Prostate gland (tissue), 2 donors: ENCODE measurements around the gene PYY. TPM values are rescaled to one million over a fixed set of nuclear protein-coding genes. Genes with fewer than 3 reads are reported as not detected.

Experiments
- DNase-seq: peaks from one replicate; pipeline ENCODE4 v3.0.0-alpha.2; 2019; ENCODE audit warnings: low spot score
- H3K27ac ChIP-seq, 2 donors: fragments of 200-600 bp; sonication (generic); 2 replicates each; pipeline ENCODE4 v1.5.1; 2017 to 2019
- H3K27me3 ChIP-seq: fragments of 200-600 bp; sonication (generic); replicated peaks from 2 replicates; pipeline ENCODE4 v1.5.1; 2019; ENCODE audit not compliant: insufficient read depth
- H3K36me3 ChIP-seq, 2 donors: fragments of 200-600 bp; sonication (generic); 1 replicate in 1 of 2; 2 replicates in 1 of 2; pipeline versions ENCODE4 v1.5.1 to v1.8.1; 2017 to 2019
- H3K4me1 ChIP-seq: fragments of 200-600 bp; sonication (generic); replicated peaks from 2 replicates; pipeline ENCODE4 v1.5.1; 2019
- H3K4me3 ChIP-seq, 2 donors: fragments of 200-600 bp; sonication (generic); 2 replicates each; pipeline ENCODE4 v1.5.1; 2017 to 2019
- H3K9me3 ChIP-seq: fragments of 200-600 bp; sonication (generic); 2 replicates; pipeline ENCODE4 v1.5.1; 2017
- POLR2A ChIP-seq: fragments of 450-650 bp; IDR thresholded peaks from one replicate; pipeline ENCODE4 v1.6.1; 2016; ENCODE audit warnings: antibody characterized with exemption, mild to moderate bottlenecking
- POLR2AphosphoS5 ChIP-seq: sonication (generic); formaldehyde crosslinking; IDR thresholded peaks from one replicate; pipeline ENCODE4 v1.6.1; 2017; ENCODE audit warnings: antibody characterized with exemption
- WGBS: methylation state at CpG from one replicate; pipeline ENCODE4 v1.1.5; 2018; 5-methylcytosine and 5-hydroxymethylcytosine counted together
- intact Hi-C: fragments of 100-400 bp; cut with DNase I; formaldehyde crosslinking; loops from one replicate; pipeline ENCODE4 v1.14.2; 2022
- total RNA-seq, 2 donors: library from RNA; depleted of rRNA; stranded (reverse); fragments of >200 nt; gene quantifications; one replicate each; pipeline ENCODE4 v1.1.0, GENCODE V29; 2016
- TF ChIP-seq, protein P1 (sequence below), 4 experiments: fragments of 200-600 bp in 2 of 4; fragments of 450-650 bp in 2 of 4; sonication (generic) in 2 of 4; IDR thresholded peaks; 1 replicate in 3 of 4; 2 replicates in 1 of 4; pipeline ENCODE4 v1.5.1; 2016 to 2019; ENCODE audit warnings: antibody characterized with exemption in 4 of 4, mild to moderate bottlenecking in 2 of 4, moderate library complexity in 2 of 4

Gene PYY
- total RNA-seq, 2 donors from 2014 or later: not detected

DNA sequence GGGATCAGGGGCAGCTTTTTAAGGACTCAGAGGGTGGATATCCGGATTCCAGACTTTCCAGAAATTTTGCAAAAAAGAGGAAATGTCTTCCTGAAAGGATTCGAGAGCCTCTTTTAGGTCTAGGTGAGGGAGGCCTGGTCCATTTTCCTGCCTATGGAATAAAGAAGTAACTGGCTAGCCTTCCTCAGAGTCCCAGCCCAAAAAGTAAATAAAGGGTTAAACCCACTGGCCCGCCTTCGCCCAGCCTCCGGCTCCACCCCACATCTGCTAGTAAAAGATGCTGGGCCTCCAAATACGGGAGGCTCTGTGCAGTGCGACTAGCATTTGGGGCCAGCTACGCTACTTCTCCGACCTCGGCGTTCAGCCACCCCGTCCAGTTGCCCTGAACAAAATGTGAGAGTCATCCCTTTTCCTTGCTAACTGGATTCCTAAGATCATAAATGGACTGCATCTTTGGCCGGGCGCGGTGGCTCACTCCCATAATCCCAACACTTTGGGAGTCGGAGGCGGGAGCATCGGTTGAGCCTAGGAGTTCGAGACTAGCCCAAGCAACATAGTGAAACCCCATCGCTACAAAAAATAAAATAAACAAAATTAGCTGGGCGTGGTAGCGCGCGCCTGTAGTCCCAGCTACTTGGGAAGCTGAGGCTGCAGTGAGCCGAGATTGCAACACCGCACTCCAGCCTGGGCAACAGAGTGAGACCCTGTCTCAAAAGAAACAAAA, 45.6 kb downstream of the PYY start:
- Histone ChIP-seq H3K27ac (peak overlapping the region; percentile 79 to 86), H3K9me3 (no peaks in the 10 kb centered on the region), H3K27me3 (no peaks in the 10 kb centered on the region), H3K4me3 (peak overlapping the region; percentile 52 to 56), H3K4me1 (peaks cover 6% of the 10 kb centered on the region), H3K36me3 (no peaks in the 10 kb centered on the region)
- TF ChIP-seq POLR2AphosphoS5 (peak; percentile 77), POLR2A (peak; percentile 16)
- TF ChIP-seq, protein P1, sequence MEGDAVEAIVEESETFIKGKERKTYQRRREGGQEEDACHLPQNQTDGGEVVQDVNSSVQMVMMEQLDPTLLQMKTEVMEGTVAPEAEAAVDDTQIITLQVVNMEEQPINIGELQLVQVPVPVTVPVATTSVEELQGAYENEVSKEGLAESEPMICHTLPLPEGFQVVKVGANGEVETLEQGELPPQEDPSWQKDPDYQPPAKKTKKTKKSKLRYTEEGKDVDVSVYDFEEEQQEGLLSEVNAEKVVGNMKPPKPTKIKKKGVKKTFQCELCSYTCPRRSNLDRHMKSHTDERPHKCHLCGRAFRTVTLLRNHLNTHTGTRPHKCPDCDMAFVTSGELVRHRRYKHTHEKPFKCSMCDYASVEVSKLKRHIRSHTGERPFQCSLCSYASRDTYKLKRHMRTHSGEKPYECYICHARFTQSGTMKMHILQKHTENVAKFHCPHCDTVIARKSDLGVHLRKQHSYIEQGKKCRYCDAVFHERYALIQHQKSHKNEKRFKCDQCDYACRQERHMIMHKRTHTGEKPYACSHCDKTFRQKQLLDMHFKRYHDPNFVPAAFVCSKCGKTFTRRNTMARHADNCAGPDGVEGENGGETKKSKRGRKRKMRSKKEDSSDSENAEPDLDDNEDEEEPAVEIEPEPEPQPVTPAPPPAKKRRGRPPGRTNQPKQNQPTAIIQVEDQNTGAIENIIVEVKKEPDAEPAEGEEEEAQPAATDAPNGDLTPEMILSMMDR (IDR thresholded peaks at IDR 0.05): no peak
- intact Hi-C loops: no loop called here
- peak; percentile 64 for DNase-seq
- 13% methylated on average over 26 of the region's 26 CpGs for WGBS

DNA sequence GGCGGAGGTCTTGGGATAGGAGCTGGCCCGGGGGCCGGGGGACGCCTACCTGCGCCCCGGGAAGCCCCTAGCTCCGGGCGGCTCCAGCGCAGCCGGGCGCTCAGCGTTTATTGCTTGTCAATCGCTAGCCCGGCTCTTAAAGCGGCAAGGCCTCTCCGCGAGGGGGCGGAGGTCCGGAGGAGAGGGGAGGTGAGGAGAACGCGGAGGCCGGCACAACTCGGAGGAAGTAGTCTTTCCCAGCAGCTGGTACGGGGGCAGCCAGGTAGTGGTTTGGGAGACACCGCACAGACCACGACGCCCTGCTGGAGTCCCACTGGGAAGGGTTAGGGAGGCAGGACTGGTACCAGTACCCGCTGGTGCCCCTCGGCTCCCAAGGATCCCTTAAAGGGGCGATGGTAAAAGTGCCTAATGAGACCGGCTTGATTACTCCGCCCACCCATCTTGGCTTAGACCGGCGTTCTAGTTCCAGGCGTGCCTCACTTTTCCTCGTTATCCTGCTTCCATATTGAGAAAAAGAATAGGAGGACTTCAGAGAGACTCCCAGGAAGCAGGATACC, 46.2 kb downstream of the PYY start, which contains the start of gene MPP2:
TSS of gene MPP2 (minus strand) at position 112 of the 557 bp plus-strand sequence. CDS start 3,076 bp downstream, outside the sequence.
- under 1% methylated on average over 36 of the region's 36 CpGs for WGBS
- H3K4me1 ChIP-seq: peaks cover 6% of the 10 kb centered on the region
- intact Hi-C loops: no loop called here

DNA sequence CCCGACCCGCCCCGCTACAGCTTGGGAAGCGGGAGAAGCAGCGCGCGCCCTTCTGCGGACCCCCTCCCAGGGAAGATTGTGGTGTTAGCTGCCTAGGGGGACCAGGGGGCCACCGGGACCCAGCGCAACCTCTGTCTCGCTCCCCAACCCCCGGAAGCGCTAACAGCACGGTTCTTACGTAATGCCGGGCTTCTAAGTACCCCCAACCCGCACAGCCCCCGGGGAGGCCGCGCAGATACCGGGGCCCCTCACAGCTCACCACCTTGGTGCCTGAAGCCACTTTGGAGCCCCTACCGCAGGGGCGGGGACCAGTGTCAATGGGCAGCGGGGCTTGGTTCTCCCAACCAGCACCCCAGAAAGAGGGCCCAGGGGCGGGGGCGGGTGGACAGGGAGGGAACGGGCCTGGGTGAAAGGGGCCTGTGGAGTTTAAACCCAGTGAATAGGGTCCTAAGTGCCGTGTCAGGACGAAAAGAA, 46.8 kb downstream of the PYY start:
- peak overlapping the region; percentile 79 to 86 for H3K27ac ChIP-seq
- H3K36me3 ChIP-seq: no peaks in the 10 kb centered on the region
- intact Hi-C loops: no loop called here
- H3K4me3 ChIP-seq: peak overlapping the region; percentile 52 to 56
- DNase-seq: no peak
- under 1% methylated on average over 26 of the region's 29 CpGs for WGBS
- peaks cover 6% of the 10 kb centered on the region for H3K4me1 ChIP-seq
- no peak for TF ChIP-seq POLR2AphosphoS5
- no peak for TF ChIP-seq POLR2A
- TF ChIP-seq, protein P1 (IDR thresholded peaks at IDR 0.05): no peak
- no peaks in the 10 kb centered on the region for H3K9me3 ChIP-seq
- no peaks in the 10 kb centered on the region for H3K27me3 ChIP-seq

More for the DNA sequence above, 46.2 kb downstream of the PYY start, which contains the start of gene MPP2:
- Histone ChIP-seq H3K4me3 (peak within 1 kb of the TSS; percentile 52 to 56), H3K36me3 (no peaks in the 10 kb centered on the region), H3K27ac (peak within 1 kb of the TSS; percentile 79 to 86), H3K9me3 (no peaks in the 10 kb centered on the region), H3K27me3 (no peaks in the 10 kb centered on the region)
- TF ChIP-seq, protein P1 (IDR thresholded peaks at IDR 0.05): peak in 2 of 4 experiments; percentile 31 to 39
- TF ChIP-seq POLR2A (no peak), POLR2AphosphoS5 (peak; percentile 64)
- peak; percentile 68 for DNase-seq

DNA sequence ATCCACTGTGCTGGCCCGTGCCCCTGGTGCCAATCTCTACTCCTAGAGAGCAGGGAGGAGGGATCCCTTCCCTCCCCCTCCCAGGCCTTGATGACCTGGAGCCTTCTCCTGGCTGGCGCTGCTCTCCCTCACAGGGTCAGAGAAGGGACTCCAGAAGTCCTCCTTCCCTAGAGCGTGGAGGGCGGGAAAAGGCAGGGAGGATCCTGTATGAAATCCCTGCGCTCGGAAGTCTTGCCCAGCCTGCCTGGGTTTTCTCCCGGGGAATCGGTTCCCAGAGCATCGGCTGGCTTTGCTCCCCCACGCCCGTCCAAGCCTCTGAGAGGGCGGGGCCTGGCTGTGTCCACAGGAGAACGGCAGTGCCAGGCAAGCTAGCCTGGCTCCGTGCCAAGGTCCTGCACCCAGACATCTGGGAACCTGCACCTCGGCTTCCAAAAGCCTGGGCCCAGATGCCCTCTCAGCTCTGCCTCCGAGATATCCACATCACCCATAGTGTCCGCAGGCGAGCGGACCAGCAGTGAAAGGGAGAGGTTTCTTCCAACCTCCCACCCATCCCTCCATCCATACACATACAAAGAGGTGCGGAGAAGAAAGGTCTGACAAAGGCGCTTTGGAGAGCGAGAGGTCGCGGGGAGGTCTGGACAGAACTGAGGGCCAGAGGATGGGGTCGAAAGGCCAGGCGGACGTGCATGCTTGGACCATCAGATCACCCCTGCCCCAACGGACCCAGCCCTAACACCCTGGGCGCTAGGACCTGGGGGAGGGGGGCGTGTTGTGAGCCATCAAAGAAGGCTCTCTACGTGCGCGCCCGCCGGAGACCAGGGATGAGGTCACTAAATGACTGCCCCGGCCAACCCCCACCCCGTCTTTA, 47.5 kb downstream of the PYY start:
- TF ChIP-seq, protein P1 (IDR thresholded peaks at IDR 0.05): no peak
- TF ChIP-seq POLR2A (no peak), POLR2AphosphoS5 (no peak)
- Histone ChIP-seq H3K4me1 (peaks cover 6% of the 10 kb centered on the region), H3K36me3 (no peaks in the 10 kb centered on the region), H3K4me3 (peak overlapping the region; percentile 52 to 56), H3K27me3 (no peaks in the 10 kb centered on the region), H3K27ac (peak overlapping the region; percentile 79 to 86), H3K9me3 (no peaks in the 10 kb centered on the region)
- DNase-seq: no peak
- WGBS: 4% methylated on average over 37 of the region's 37 CpGs
- intact Hi-C loops: no loop called here
